ENCODE results near the gene PJA2.
"Not testable (repeated sequence)": the region's sequence is repeated elsewhere in the genome, so short reads cannot be mapped to it uniquely, and the experiment has no call there.

The PJA2 gene

GRCh38 chr5:109291090-109291489, 118.7 kb downstream of the PJA2 start:
- DNase-seq (ENCODE audit: insufficient read length, low spot score), result no peak
- TF ChIP-seq POLR2A (IDR thresholded peaks at IDR 0.05; ENCODE audit: low read depth, low read length), result no peak
- no peak for FAIRE-seq

- DNase-seq (ENCODE audit: insufficient read length, low spot score), result no peak
- no peak for FAIRE-seq
- TF ChIP-seq POLR2A (IDR thresholded peaks at IDR 0.05; ENCODE audit: low read depth, low read length), result no peak
These were observed 119.5 kb downstream of the PJA2 start for GRCh38 chr5:109290231-109290630.

GRCh38 chr5:109286628-109287027, 123.1 kb downstream of the PJA2 start:
- DNase-seq (ENCODE audit: insufficient read length, low spot score); FAIRE-seq: not testable (repeated sequence)

All from H54 (cell line).